Stimulated activated CD8-positive, alpha-beta memory T cell treated with anti-CD3 and anti-CD28 coated beads, Interleukin-2, amount 100 ng/mL, for 48 hours (primary cell): Measurements from ENCODE around the gene ADCY4.

Source experiments
- DNase-seq, 2 donors: peaks; one replicate each; pipeline ENCODE4 v3.0.0-alpha.2; 2020; ENCODE audit warnings: low read depth in 2 of 2

ADCY4 gene

DNA sequence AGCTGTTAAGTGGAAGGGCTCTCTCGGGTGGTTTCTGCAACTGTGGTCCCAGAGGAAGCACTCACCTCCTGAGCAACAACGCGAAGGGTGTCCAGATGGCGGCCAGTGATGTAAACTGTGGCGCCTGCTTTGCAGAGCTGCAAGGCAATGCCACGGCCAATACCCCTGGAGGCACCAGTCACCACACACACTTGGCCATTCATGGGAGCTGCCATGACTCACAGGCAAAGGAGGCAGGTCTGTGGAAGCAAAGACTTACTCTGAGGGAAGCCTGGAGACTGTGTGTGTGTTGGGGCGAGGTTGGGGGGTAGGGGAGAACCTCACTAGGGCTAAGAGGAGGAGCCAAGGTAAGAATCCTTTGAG lies 36.0 kb downstream of the ADCY4 start:
- no peak for DNase-seq

- DNase-seq = no peak
Measured at GRCh38 chr14:24297190-24297964, 37.5 kb downstream of the ADCY4 start.

GRCh38 chr14:24296341-24297157 lies 38.3 kb downstream of the ADCY4 start:
- DNase-seq = peak; percentile 36 to 52

- DNase-seq = no peak
Measured at GRCh38 chr14:24293525-24293924, 41.3 kb downstream of the ADCY4 start.

GRCh38 chr14:24292118-24292807 lies 42.6 kb downstream of the ADCY4 start:
- DNase-seq = no peak

GRCh38 chr14:24291446-24292117 lies 43.3 kb downstream of the ADCY4 start:
- DNase-seq = no peak

- DNase-seq = no peak
Measured at GRCh38 chr14:24290746-24291145, 44.1 kb downstream of the ADCY4 start.

- DNase-seq = peak; percentile 47 to 57
Measured at GRCh38 chr14:24289649-24290280, 45.1 kb downstream of the ADCY4 start.

DNA sequence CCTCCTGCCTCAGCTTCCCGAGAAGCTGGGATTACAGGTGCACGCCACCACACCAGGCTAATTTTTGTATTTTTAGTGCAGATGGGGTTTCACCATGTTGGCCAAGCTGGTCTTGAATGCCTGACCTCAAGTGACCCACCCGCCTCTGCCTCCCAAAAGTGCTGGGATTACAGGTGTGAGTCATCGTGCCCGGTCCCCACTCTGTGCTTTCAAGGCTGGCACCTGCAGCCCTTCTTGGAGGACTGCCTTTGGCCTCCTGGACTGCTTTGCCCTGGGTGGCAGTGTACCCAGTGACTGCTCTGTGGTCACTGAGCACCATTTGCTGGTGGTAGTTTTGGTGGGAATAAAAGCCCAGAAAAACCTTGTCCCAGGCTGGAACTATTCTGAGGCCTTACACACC lies 47.9 kb downstream of the ADCY4 start:
- no peak for DNase-seq

GRCh38 chr14:24285351-24285750 lies 49.5 kb downstream of the ADCY4 start:
- DNase-seq = no peak

- no peak for DNase-seq
Measured at GRCh38 chr14:24284501-24285035, 50.3 kb downstream of the ADCY4 start.

GRCh38 chr14:24283796-24284460 lies 50.9 kb downstream of the ADCY4 start:
- DNase-seq = no peak

DNA sequence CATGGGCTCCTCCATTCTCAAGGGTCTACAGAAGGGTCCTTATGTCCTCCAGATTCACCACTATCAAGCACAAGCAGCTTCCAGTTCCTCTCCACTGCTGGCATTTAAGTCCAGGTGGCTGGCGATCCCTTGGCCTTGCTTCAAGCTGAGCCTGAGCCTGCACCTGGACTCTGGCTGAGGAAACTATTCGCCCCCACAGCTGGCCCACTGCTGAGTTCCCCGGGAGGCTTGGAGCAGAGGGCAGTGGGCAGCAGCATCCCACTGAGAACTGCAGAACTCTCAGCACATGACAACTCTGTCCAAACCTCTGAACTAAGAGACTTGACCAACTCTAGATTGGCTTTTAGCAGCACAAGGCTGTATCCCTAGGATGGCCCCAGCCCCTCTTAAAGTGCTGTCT lies 52.1 kb downstream of the ADCY4 start:
- DNase-seq = no peak

DNA sequence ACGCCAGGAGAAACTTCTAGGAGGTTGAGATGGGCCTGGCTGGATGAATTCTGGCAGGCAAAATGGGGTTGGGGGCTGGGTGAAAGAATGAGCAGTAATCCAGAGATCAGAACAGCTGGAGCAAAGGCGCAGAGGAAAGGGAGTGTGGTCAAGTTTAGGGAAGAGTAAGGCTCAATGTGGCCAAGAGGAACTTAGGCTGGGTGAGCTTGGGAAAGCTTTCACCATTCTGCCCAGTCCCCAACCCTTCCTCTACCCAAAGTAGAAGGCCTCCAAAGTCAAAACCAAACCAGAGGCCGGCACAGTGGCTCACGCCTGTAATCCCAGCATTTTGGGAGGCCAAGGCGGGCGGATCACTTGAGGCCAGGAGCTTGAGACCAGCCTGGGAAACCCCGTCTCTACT lies 53.2 kb downstream of the ADCY4 start:
- no peak for DNase-seq

DNA sequence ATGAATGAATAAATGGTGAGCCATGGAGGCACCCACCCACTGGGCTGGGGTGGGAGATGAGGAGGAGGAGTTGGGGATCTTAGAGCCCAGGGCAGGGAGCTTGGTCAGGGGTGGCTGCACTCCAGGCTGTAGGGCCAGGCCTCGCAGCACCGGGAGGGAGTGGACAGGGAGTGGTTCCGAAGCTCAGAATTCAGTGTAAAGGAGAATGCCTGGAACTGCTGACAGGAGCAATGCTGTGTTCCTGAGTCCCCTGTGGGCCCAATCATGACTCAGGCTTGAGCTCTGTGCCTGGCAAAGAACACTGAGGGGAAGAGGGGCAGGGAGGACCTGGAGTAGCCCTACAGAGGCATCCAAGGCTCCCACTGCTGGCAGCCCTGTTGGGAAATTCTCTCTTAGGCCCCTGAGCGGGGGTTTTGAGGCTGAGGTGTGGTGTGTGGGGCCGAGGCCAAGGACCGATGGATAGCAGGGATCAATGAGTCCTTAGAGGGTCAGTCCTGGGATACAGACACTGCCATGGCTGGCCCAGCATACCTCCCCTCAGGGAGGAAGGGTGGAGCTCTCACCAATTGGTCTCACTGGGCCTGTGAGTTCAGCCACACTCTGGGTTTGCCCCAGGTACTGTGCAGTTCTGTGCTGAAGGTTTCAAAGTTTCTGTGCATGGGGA lies 53.9 kb downstream of the ADCY4 start:
- no peak for DNase-seq

DNA sequence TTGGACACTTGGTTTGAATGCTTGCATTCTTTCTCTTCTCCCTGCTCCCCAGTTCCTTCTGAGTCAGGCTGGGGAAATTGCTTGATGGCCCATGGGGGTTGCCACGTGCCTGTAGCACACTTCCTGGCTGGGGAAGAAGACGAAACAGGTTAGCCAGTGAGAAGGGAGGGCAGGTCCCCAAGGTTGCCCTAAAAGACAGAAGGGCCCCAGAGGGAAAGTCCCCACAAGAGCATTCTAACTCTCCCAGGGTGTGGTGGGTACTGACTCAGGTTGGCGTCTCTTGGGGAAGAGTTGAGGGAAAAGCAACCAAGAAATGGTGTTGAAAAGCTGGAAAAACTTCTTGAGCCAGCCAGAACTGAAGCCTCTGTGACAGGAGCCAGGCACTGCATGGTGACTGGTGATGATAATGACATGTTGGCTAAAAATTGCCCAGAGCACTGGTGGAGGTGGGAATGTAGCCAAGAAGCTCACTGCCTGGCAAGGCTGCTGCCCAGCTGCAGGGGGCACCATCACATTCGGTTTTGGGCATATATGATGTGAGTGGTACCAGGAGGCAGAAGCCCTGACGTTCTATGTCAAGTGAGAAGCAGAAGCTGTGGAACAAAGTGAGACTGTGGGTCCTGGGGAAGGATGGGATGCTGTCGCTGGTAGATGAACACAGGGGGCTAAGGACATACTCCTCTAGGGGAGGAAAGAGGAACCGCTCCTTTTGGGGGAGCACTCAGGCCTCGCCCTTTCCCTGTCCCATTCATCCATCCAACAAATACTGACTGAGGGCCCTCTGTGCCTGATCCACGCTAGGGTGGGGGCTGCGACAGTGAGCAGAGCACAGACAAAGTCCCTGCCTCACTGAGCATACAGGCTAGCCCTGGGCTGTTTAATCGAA lies 55.3 kb downstream of the ADCY4 start:
- peak in 1 of 2 donors; percentile 26 for DNase-seq

DNA sequence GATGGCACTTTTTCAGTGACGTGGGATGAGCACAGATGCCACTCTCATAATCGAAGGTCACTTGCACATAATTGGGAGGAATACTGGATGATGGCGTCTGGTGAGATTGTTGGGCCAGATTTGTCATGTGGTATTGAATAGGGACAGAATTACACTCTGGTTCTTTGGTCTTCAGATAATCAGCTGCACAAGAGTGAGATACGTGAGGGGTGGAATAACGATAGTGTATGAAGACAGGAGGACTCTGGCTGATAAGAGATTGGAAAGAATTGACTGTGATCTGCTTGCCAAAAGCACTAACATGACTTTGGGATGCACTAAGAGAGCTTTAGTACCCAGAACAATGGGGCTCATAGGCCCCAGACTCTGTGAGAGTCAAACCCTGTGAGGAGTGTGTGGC lies 56.4 kb downstream of the ADCY4 start:
- DNase-seq = no peak

DNA sequence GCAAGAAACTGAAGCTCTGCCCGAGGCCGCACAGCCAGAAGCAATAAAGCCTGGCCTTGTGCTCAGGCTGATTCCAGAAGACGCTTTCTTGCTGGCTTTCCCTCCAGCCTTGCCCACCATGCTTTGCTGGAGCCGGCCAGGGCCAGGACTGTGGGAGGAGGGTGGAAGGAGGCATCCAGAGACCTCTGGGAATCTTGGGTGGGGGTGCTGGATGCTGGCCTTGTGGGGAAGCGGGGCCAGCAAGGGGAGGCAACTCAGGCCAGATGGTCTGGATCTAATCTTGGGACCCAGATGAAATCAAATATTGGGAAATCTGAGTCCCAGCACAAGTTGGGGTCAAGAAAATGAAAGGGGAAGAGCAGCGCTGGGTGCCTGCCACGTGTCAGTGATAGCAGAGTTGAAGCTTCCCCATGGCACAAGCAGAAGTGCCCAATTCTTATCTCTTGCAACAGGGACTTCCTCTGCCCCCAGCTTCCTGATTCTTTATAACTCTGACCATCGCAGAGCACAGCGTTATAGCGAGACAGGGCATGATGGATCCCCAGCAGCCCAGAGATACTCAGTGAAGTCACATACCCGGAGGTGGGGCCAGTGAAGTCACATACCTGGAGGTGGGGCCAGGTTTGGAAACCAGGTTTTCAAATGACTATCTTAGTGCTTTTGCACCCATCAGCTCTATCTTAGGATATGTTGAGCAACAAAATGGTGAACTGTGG lies 57.1 kb downstream of the ADCY4 start:
- no peak for DNase-seq

GRCh38 chr14:24277071-24277470 lies 57.8 kb downstream of the ADCY4 start:
- no peak for DNase-seq
